Activated CD8-positive, alpha-beta memory T cell treated with anti-CD3 and anti-CD28 coated beads, Interleukin-2, amount 50 U/mL, for 48 hours (primary cell): Measurements from ENCODE around the gene UBE2D4.
"Not testable (repeated sequence)": the region's sequence is repeated elsewhere in the genome, so short reads cannot be mapped to it uniquely, and the experiment has no call there.

Experiments used
- DNase-seq: peaks from one replicate; pipeline ENCODE4 v3.0.0-alpha.2; 2020

UBE2D4 gene

DNA sequence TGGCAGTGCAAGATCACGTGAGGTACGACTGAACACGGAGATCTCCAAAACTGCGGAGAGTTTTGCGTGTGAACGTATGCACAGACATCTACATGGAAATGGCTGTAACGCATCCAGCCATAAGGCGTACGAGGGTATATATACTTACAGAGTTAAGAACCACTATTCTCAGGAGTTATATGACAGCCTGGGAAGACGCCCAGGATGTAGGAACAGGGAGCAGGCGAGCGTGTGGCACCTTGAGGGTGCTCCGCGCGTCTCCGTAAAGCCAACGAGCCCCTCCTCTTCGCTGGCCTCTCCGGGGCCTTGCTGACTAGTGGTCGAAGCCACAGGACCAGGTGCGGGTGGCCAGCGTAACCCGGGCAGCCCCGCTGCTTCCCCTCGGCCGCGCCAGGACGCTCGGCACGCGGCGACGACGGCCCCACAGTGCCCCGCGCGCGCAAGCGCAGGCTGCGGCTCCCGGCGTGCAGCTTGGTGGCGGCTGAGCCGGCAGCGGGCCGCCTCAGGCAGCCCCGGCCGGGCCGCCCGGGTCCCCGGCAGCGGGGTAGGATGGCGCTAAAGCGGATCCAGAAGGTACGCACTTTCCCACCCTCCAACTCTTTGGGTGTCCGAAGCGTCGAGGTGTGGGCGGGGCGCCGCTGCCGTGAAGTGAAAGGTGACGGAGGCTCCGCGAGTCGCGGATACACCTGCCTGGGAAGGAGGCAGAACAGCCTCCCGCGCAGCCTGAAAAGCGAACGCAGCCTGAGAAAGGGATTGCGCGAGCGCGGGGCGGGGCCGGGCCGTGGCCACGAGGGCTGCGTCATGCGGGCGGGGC, at the start of gene UBE2D4:
Gene UBE2D4 (plus strand): TSS at position 453 of the 814 bp plus-strand sequence. CDS start 97 bp downstream, at position 550.
- peak; percentile 95 for DNase-seq

DNA sequence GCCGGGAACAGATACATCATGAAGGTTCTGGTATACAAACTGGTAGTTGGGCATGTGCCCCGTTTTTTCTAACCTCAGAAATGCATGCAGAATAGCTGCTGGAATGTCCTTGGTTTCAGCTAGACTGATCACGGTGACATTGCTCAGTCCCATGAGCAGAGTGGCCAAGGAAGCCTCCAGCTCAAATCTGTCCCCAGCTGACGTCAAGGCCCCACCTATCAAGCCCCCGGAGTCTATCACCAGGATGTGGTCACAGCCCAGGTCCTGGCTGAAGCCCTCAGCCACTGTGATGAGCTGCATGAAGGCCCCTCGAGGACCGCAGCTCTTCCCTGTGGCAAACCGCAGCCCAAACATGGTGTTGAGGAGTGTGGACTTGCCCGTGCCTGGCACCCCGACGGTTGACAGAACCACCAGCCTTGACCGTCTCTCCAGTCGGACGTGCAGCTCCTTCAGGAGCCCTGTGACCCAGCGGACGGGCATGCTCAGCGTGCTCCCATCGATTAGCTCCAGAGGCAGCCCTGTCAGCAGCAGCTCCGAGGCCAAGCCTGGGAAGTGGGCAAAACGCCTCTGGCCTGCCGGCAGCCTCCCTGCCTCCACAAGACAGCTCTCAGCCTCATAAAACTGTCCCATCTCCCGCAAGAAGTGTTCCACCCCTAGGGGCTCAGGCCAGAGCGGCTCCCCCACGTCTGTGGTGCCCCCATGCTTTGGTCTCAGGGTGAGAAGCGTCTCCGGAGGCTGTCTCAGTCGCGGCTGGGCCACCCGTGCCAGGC, 49.1 kb upstream of the UBE2D4 start:
- DNase-seq, result no peak

DNA sequence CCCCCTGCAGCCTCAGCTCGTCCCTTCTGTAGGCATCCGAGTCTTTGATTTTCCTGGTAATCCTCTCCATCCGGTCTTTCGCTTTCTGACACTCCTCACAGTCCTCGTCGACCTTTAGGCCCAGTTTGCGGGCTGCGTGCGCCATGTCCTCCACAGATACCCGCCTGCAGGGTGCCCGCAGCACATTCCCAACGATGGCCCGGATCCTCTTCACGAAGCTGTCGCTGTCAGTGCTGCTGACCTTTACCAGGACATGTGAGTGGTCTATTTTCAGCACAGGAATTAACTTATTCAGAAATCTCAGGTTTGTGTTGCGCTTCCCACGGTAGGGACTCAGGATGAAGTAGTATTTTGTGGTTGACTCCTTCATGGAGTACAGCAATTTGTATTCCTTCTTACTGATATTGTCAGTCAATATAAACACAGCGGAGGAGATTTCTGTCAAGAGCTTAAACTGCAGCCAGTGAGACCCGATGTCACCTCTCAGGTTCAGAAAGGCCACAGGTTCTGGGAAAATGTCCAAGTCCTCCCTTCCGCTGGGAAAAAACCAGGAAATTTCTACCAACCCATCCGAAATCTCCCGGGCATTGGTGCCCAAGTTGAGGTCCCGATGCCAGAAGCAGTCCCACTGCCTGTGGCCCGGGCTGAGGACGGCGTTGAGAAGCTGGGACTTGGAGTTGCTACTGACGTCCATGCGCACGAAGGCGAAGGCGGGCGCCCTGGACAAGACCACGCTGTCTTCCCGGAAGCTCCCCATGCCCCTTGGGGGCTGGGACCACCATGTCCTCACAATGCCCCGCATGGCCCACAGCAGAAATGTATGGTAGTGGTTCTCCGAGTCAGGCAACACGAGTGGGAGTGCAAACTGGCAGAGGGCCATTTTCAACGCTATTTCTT, 48.0 kb upstream of the UBE2D4 start:
- no peak for DNase-seq

DNA sequence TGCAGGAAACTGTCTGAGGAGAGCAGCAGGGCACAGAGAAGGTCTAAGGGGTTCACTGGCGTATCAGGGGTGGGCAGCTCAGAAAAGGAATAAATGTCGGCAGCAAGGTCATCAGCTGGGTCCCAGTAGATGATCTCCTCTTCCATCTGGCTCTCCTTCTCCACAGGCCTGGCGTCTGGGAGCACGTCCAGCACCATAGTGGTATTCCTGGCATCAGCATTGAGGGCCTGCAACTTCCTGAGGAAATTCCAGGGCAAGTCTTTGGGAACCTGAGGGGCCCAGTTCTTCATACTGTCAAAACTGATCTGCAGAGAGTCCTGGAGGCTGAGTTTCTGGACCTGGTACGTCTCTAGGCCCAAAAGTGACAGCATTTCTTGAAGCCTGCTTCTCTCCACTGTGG, 47.4 kb upstream of the UBE2D4 start:
- no peak for DNase-seq

DNA sequence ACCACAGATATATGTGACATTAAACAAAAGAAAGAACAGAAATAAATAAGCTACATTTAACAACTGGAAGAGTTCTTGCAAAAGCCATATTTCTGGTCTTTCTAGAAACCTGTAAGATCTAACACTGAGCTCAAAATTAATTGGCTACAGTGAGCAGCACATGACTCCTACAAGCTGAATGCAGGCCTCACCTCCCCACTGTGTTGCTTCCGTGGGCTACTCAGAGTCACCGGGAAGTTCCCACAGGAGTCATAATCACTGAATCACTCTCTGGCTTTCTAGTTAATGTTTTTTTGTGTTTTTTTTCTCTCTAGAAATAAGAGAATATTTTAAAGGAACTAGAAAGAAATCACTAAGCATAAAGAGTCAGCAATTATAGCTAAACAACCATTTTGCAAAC, 46.8 kb upstream of the UBE2D4 start:
- no peak for DNase-seq

DNA sequence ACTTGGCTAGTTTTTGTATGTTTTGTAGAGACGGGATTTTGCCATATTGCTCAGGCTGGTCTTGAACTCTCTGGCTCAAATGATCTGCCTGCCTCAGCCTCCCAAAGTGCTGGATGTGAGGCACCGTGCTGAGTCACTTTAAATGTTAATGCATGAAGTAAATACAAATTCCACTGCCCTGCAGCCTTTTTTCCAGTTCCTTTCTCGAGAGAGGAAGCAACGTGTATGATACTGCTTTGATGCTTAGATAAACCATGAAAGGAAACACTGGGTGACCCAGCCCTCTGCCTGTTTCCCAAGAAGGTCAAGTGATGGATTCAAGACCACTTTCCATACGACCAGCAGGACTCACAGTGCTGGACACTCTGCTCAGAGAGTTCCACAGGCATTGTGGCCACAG, 45.6 kb upstream of the UBE2D4 start:
- no peak for DNase-seq

DNA sequence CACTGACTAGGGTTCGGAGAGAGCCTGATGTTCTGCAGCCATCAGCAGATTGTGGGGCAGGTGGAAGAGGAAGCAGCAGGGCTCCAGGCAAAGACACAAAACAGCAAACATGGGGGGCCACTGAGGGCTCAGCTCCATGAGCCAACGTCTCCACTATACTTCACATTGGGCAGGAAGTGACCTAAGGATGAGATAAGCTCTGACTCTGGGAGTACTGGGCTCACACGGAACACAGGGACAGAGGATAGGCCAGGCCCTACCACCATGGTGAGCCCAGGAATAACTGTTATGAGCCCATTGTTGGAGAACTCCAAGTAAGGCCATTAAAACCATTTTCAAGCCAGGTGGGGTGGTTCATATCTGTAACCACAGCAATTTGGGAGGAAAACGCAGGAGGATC, 42.0 kb upstream of the UBE2D4 start:
- DNase-seq, result no peak

DNA sequence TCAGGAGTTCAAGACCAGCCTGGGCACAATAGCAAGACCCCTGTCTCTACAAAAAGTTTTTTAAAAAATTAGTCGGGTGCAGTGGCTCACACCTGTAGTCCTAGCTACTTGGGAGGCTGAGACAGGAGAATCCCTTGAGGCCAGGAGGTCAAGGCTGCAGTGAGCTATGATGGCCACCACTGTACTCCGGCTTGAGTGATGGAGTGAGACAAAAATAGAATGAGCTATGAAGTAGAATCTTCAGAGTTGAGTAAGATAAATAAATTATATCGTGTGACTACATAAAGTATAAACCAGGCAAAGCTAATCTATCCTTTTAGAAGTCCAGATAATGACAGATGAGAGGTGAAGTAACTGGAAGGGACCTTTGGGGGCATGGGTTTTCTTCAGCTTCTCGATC, 41.6 kb upstream of the UBE2D4 start:
- no peak for DNase-seq

DNA sequence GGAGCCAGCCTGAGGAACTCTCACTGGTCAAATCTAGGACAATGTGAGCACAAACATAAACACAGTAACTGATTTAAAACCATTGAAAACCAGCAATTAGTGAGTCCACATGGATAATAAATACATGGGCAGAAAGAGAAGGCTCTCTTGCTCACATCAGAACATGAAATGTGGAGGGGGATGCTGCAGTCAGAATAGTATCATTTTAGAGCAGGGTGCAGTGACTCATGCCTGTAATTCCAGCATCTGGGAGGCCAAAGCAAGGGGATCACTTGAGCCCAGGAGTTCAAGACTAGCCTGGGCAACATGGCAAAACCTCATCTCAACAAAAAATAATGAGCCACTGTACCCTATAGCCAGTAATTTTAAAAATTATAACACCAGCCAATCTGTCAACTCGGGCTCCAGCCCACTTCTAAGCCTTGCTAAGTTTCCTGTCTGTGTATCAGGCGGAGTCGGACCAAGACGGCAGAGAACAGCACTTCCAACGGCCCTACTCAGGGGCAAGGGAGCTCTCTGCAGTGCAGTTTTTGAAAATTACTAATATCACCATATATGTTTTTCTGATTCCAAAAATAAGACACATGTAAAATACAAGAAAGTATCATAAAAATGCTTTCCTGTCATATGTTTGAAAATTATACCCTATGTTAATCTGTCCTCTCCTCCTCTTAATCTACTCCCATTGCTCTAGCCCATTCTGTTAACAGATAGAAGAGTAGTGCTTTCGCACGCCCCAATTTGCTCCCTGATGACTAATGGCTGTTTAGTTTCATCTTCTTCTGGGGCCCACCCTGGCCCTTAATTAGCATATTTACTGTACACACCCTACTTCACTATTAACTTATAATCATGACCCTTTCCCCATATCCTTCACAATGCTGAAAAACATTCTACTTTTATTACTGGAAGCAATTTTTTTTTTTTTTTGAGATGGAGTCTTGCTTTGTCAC, 37.0 kb upstream of the UBE2D4 start:
- DNase-seq, result no peak

DNA sequence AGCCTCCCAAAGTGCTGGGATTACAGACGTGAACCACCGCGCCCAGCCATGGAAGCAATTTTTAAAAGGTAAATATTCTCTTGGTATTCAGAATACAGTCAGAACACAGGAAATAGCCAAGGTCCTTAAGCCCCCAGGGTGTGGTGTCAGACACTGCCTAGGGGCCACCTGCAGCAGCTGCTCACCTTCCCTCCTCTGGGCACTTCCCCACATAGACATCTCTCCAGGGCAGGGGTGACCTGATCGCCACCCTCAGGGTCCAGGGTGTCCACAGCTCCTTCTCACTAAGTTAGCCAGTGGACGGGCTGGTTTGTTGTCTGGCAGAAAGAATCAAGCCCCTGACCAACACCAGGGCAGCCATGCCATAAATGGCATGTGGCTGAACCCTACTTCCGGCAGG, 35.8 kb upstream of the UBE2D4 start:
- DNase-seq, result no peak

DNA sequence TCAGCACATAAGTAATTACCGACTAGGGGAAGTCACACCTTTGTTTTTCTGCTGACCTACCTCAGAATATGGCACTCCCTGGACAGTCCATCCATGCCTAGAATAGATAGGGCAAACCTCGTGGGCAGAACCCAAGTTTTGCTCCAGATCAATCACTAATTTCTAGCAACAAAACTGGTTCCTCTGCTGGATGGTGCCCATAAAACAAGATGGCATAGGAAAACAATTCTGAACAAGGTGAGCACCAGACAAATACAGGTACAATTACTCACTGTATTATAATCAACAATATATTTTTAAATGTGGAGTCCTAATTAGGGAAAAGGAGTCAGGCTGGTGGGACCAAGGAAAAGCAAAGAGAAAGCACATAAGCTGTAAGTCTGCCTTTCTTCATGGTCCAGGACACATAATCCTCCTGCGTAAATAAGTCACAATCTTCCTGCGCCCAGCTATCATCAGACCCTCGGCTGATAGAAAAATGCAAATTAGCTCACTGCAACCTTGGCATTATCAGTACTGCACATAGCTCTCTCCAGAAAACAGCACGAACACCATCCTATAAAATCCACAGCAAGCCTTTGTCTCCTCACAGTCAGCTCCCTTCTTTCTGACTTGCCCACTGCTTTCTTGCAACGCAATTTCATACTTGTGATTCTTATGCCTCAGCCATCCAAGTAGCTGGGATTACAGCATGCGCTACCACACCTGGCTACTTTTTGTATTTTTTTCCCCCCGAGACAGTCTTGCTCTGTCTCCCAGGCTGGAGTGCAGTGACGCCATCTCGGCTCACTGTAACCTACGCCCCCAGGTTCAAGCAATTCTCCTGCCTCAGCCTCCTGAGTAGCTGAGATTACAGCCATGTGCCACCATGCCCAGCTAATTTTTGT, 34.9 kb upstream of the UBE2D4 start:
- DNase-seq, result no peak

DNA sequence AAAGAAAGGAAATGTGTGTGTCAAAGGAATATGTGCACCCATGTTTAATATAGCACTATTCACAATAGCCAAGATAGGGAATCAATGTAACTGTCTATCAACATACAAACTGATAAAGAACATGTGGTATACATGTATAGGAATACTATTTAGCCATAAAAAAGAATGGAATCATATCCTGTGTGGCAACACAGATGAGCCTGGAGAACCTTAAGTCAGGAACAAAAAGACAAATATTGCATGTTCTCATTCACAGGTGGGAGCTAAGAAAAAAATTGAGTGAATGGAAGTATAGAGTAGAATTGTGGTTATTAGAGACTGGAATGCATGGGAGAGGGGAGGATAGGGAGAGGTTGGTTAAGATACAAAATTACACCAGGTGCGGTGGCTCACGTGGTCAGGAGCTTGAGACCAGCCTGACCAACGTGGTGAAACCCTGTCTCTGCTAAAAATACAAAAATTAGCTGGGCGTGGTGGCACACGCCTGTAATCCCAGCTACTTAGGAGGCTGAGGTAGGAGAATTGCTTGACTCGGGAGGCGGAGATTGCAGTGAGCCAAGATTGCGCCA, 30.3 kb upstream of the UBE2D4 start:
- no peak for DNase-seq

DNA sequence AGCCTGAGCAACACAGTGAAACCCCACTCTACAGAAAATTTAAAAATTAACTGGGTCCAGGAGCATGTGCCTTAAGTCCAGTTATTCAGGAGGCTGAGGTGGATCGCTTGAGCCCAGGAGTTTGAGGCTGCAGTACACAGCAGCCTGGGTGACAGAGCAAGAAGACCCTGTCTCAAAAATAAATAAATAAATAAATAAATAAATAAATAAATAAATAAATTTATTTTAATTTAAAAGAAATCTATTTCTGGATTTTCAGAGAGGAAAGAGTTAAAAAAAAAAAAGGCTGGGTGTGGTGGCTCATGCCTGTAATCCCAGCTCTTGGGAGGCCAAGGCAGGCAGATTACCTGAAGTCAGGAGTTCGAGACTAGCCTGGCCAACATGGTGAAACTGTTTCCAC, 27.7 kb upstream of the UBE2D4 start:
- DNase-seq, result not testable (repeated sequence)

DNA sequence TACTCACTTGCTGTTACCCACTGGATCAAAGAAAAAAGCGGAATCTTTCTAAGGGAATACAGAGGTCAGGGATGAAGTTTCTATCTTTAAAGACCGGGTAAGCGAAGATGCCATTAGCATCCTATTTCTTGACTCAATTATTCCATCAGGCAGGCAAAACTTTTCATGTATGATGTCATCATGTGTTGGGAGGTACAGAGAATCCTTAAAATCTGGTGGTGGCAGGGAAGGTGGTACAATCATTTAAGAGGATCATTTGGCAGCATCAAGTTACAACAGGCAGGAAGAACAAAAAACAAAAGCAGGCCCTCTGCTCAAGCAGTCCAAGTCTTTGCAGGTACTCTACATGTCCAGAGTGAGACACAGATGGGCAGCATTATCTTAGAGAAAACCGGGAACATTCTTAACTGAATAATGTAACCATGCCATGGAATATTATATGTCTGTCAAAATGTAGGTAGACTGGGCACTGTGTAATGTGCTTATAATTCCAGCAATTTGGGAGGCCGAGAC, 23.6 kb upstream of the UBE2D4 start:
- no peak for DNase-seq

DNA sequence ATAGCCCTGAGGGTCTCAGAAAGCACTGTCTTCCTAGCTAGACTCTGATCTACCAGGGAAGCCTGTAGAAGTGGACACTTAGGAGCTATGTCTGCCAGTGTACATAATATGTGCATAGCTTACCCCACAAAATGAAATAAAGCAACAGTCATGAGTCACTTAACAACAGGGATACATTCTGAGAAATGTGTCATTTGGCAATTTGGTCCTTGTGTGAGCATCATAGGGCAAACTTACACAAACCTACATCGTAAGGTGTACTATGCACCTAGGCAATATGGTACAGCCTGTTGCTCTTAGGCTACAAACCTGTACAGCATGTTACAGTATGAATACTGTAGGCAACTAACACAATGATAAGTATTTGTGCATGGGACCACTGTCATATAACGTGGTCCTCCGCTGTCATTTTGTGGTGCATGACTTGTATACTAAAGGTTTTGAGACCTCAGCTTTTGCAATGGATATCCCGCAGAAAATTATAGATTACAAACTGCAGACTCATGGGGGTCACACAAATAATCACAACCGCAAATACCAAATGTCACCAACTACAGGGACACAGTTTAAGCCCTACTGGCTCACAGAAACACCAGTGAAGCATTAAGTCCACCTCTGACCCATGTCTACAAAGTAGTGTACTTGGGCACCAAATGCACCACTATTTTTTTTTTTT, 21.6 kb upstream of the UBE2D4 start:
- DNase-seq, result no peak

DNA sequence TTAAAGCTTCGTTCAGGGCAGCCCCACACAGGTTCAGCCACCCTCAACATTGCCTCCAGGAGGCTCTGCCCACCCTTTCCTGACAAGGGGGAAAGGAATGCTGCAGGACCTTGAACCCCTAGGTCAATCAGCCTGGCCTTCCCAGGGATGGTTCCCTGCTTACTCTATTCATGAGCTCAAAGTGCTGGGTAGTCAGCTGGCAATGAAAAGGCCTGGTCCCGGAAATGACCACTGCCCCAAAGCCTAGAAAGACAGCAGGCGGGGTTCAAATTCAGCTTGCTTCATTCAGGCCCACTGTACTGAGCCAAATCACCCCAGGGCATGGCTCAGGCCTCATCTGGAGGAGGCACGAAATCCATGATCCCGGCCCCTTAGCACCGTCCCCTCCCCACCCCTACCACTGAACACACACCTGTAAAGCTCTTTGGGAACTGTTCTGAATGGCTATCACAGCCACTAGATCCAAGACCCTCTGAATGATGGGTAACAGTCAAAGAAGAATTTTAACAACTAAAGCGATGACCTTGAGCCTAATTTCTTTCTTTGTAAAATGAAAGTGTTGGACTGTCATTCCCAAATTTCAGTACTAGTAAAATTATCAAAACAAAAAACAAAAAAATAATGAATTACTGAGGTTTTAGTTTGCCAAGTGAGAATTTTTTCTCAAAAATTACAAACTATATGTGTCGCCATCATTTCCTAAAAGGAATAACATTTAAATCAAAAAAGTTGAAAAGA, 20.9 kb upstream of the UBE2D4 start:
- DNase-seq, result no peak

DNA sequence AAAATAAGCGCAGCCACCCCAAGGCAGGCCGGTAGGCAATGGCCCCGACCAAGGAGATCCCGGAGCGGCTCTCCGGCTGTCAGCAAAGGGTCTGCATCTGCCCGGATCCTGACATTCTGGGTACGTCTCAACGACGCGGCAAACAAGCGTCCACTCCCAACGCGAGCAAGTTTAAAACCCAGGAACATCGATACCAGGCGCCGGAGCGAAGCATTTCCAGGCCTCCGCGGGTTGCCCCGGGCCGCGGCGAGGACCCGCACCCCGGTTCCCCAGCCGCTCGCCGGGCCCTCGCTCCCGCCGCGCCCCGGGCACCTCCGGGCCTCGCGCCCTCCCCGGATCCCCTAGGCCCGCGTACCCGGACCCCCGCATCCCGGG, 20.3 kb upstream of the UBE2D4 start:
- peak; percentile 71 for DNase-seq

DNA sequence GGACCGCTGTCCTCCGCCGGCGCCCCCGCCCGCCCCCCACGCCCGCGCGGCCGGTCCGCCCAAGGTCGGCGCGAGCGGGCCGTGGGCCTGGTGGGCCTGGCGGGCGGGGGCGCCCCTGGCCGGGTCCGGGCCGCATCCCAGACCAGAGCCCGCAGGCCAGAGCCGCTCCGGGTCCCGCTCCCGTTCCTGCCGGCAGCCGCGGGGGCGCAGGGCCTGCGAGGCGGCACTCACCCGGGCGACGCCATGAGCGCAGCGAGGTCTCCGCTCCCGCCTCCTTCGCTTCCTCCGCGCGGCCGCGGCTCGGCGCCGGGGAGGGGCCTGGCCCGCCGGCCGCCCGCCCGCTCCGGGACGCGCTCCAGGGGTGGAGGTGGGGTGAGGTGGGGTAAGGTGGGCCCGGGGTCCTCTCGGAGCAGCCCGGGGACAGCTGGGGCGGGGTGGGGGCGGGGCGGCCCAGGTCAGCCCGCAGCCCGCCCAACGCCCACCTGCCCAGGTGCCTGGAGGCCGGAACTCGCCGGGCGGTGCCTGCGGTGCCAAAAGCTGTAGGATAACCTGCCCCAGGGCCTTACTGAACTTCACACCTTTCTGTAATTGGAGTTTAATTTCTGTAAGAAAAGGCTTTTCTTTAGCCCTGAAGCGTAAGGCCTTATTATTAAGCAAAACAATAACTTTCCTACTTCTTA, 19.8 kb upstream of the UBE2D4 start, which contains the start of gene URGCP:
Gene URGCP (minus strand): TSS at position 266 of the 680 bp plus-strand sequence. CDS start 21 bp downstream, at position 245.
- DNase-seq, result peak; percentile 81
